B cell (primary cell): ENCODE measurements around the gene KANK3. TPM values are rescaled to one million over a fixed set of nuclear protein-coding genes. Genes with fewer than 3 reads are reported as not detected.
A peak's percentile ranks its signal among the peaks of the same experiment; 100 is the strongest.
"Not testable (repeated sequence)": the region's sequence is repeated elsewhere in the genome, so short reads cannot be mapped to it uniquely, and the experiment has no call there.

Source experiments
- ATAC-seq: fragments of 200-7000 bp; cut with Tn5 transposase; one replicate; pipeline ENCODE4 v1.10.0; 2021; ENCODE audit warnings: low read depth, mild to moderate bottlenecking, moderate number of reproducible peaks, moderate library complexity
- CTCF ChIA-PET: fragments of 350-600 bp; sonication (Branson Sonifier 250); formaldehyde crosslinking; loops from one replicate; lab custom pipeline; 2021; ENCODE audit warnings: antibody characterized with exemption, inconsistent platforms; lab: Charles Lee
- POLR2A ChIA-PET: fragments of 350-600 bp; sonication (Branson Sonifier 250); formaldehyde crosslinking; loops from one replicate; lab custom pipeline; 2021; ENCODE audit warnings: antibody characterized with exemption; lab: Charles Lee
- DNase-seq: peaks from one replicate; pipeline ENCODE4 v3.0.0; 2013
- H2AFZ ChIP-seq: 2 replicates; pipeline ENCODE4 v1.6.1; 2012; ENCODE audit warnings: mild to moderate bottlenecking, low read depth, low read length; ENCODE audit not compliant: insufficient read depth, poor library complexity, severe bottlenecking
- H3K27ac ChIP-seq, 2 donors: 1 replicate in 1 of 2; 2 replicates in 1 of 2; pipeline ENCODE4 v1.5.1; 2012 to 2013; ENCODE audit warnings: low read length in 2 of 2, mild to moderate bottlenecking in 2 of 2, moderate library complexity in 1 of 2
- H3K27me3 ChIP-seq, 4 experiments: fragments of 200-600 bp in 1 of 4; sonication (generic) in 1 of 4; replicated peaks in 1 of 4; 1 replicate in 2 of 4; 2 replicates in 2 of 4; pipeline versions ENCODE4 v1.6.1 to v1.7.0; 2013 to 2016; ENCODE audit warnings: low read length in 3 of 4, mild to moderate bottlenecking in 2 of 4, mixed read lengths in 1 of 4, moderate library complexity in 1 of 4; ENCODE audit not compliant: insufficient read depth in 4 of 4, control insufficient read depth in 3 of 4; ENCODE audit errors: control extremely low read depth in 1 of 4
- H3K36me3 ChIP-seq, 2 experiments: replicated peaks in 1 of 2; 1 replicate in 1 of 2; 2 replicates in 1 of 2; pipeline versions ENCODE4 v1.6.1 to v1.7.1; 2013; ENCODE audit warnings: low read length in 1 of 2; ENCODE audit not compliant: insufficient read depth in 2 of 2, control insufficient read depth in 1 of 2; ENCODE audit errors: control extremely low read depth in 1 of 2, extremely low read depth in 1 of 2
- H3K4me1 ChIP-seq, 2 donors: fragments of 200-600 bp in 1 of 2; sonication (generic) in 1 of 2; 1 replicate in 1 of 2; 2 replicates in 1 of 2; pipeline versions ENCODE4 v1.5.1 to v1.6.1; 2013 to 2017; ENCODE audit warnings: low read length in 2 of 2; ENCODE audit not compliant: control insufficient read depth in 2 of 2, insufficient read depth in 2 of 2
- H3K4me2 ChIP-seq: replicated peaks from 2 replicates; pipeline ENCODE3; 2012; ENCODE audit warnings: mild to moderate bottlenecking, low read depth, low read length; ENCODE audit not compliant: poor library complexity, severe bottlenecking
- H3K4me3 ChIP-seq, 5 experiments: fragments of 200-600 bp in 1 of 5; sonication (generic) in 1 of 5; 1 replicate in 3 of 5; 2 replicates in 2 of 5; pipeline versions ENCODE4 v1.5.1 to v1.7.0; 2011 to 2016; ENCODE audit warnings: low read length in 4 of 5, mild to moderate bottlenecking in 4 of 5, low read depth in 2 of 5, control low read depth in 1 of 5, moderate library complexity in 1 of 5; ENCODE audit not compliant: insufficient read depth in 1 of 5; ENCODE audit errors: control extremely low read depth in 1 of 5, extremely low read depth in 1 of 5
- H3K79me2 ChIP-seq: fragments of 200-600 bp; sonication (generic); one replicate; pipeline ENCODE4 v1.6.0; 2016; ENCODE audit warnings: low read length; ENCODE audit not compliant: control insufficient read depth, insufficient read depth
- H3K9ac ChIP-seq: fragments of 200-600 bp; sonication (generic); 2 replicates; pipeline ENCODE4 v1.6.1; 2017; ENCODE audit warnings: mild to moderate bottlenecking, low read length, moderate library complexity
- H3K9me3 ChIP-seq, 3 donors: one replicate each; pipeline versions ENCODE4 v1.6.1 to v1.7.1; 2013; ENCODE audit warnings: low read length in 2 of 3; ENCODE audit not compliant: control insufficient read depth in 2 of 3, insufficient read depth in 1 of 3; ENCODE audit errors: control extremely low read depth in 1 of 3
- H4K20me1 ChIP-seq: 2 replicates; pipeline ENCODE4 v1.6.0; 2012; ENCODE audit warnings: mild to moderate bottlenecking, low read length; ENCODE audit not compliant: insufficient read depth, control insufficient read depth, poor library complexity, severe bottlenecking
- H3K27ac Mint-ChIP-seq: one replicate; pipeline ENCODE4 v1.8.0; 2021; ENCODE audit warnings: mixed read lengths
- H3K27me3 Mint-ChIP-seq: one replicate; pipeline ENCODE4 v1.8.0; 2021; ENCODE audit warnings: mixed read lengths
- H3K4me1 Mint-ChIP-seq: one replicate; pipeline ENCODE4 v1.8.0; 2021; ENCODE audit warnings: mixed read lengths
- H3K4me3 Mint-ChIP-seq: one replicate; pipeline ENCODE4 v1.8.0; 2021; ENCODE audit warnings: mixed read lengths
- H3K9me3 Mint-ChIP-seq: one replicate; pipeline ENCODE4 v1.8.0; 2022; ENCODE audit warnings: mixed read lengths; ENCODE audit not compliant: insufficient read depth
- CTCF ChIP-seq: fragments of 200-600 bp; IDR thresholded peaks from one replicate; pipeline ENCODE4 v1.8.0; 2022; ENCODE audit warnings: antibody characterized with exemption, mild to moderate bottlenecking
- EZH2 ChIP-seq: IDR thresholded peaks from 2 replicates; pipeline ENCODE4 v1.6.1; 2012; ENCODE audit warnings: borderline replicate concordance, low read depth, mild to moderate bottlenecking, moderate library complexity, low read length; ENCODE audit not compliant: insufficient read depth, poor library complexity, severe bottlenecking
- WGBS: methylation state at CpG from one replicate; pipeline ENCODE4 v1.1.5; 2013; ENCODE audit warnings: missing lambda C conversion rate; ENCODE audit not compliant: insufficient coverage; 5-methylcytosine and 5-hydroxymethylcytosine counted together
- intact Hi-C: fragments of 100-400 bp; cut with micrococcal nuclease; formaldehyde crosslinking; loops from one replicate; pipeline ENCODE4 v1.10.0; 2022
- polyA plus RNA-seq: library from polyadenylated mRNA; depleted of rRNA; stranded (reverse); fragments of >200 nt; gene quantifications from 2 replicates; pipeline ENCODE4 v1.2.3, GENCODE V29; 2012
- total RNA-seq, 2 donors: library from RNA; stranded (reverse); fragments of 120-200 nt in 1 of 2; gene quantifications; 1 replicate in 1 of 2; 2 replicates in 1 of 2; pipeline versions ENCODE4 v1.2.3 to v1.2.4, GENCODE V29; 2013 to 2022

Gene KANK3
- total and polyA plus RNA-seq, 2 donors (not counting 1 experiment from before 2014, with no cell fraction given) = 0.27 to 0.34 TPM

- ChIA-PET POLR2A (no interaction called here), CTCF (interaction anchor here (0.6 kb wide), 1 partner anchor 136 kb away, joined by 4 read pairs; no protein-coding TSS in a partner anchor)
- no peak overlapping the region for H3K9ac ChIP-seq
- Mint-ChIP-seq H3K27me3 (no peaks in the 10 kb centered on the region), H3K4me3 (no peak overlapping the region), H3K9me3 (no peaks in the 10 kb centered on the region), H3K27ac (no peak overlapping the region), H3K4me1 (peaks cover 7% of the 10 kb centered on the region)
- H3K9me3 ChIP-seq = no peaks in the 10 kb centered on the region
- H3K27me3 ChIP-seq = no peaks in the 10 kb centered on the region
- H3K27ac ChIP-seq = no peak overlapping the region
- H3K36me3 ChIP-seq = no peaks in the 10 kb centered on the region
- intact Hi-C loops = loop anchor here (10.0 kb wide), 1 partner anchor 1108 kb away; no protein-coding TSS in a partner anchor
- H3K79me2 ChIP-seq = peaks cover 7% of the 10 kb centered on the region
- WGBS = 90% methylated on average over 6 of the region's 11 CpGs
- no peak overlapping the region for H3K4me3 ChIP-seq
- no peak for DNase-seq
- no peak overlapping the region for H2AFZ ChIP-seq
- H4K20me1 ChIP-seq = no peaks in the 10 kb centered on the region
- TF ChIP-seq CTCF (no peak), EZH2 (no peak)
- H3K4me2 ChIP-seq = no peak overlapping the region
- H3K4me1 ChIP-seq = peaks cover 2 to 4% of the 10 kb centered on the region in 2 donors
- no peak for ATAC-seq
Observed at GRCh38 chr19:8302357-8302691, 40.7 kb downstream of the KANK3 start.

- H3K9ac ChIP-seq, H3K4me1 Mint-ChIP-seq, H3K27ac ChIP-seq, H4K20me1 ChIP-seq, H3K27ac Mint-ChIP-seq, H3K4me3 Mint-ChIP-seq, CTCF ChIA-PET, H2AFZ ChIP-seq, H3K79me2 ChIP-seq, H3K27me3 Mint-ChIP-seq, H3K4me1 ChIP-seq, H3K9me3 ChIP-seq, intact Hi-C loops, DNase-seq, H3K4me3 ChIP-seq, POLR2A ChIA-PET, H3K9me3 Mint-ChIP-seq, H3K27me3 ChIP-seq, H3K4me2 ChIP-seq, H3K36me3 ChIP-seq: not testable (repeated sequence)
- WGBS = no CpG with 5 or more reads among the region's 9 CpGs
- peak; percentile 81 for ATAC-seq
Observed at GRCh38 chr19:8291337-8291736, 51.7 kb downstream of the KANK3 start.

- H3K36me3 ChIP-seq, H3K27me3 Mint-ChIP-seq, H3K27ac Mint-ChIP-seq, H3K4me3 Mint-ChIP-seq, CTCF ChIA-PET, H3K4me2 ChIP-seq, H3K4me1 ChIP-seq, H3K9ac ChIP-seq, H3K9me3 Mint-ChIP-seq, intact Hi-C loops, H3K4me3 ChIP-seq, POLR2A ChIA-PET, DNase-seq, H3K27ac ChIP-seq, H2AFZ ChIP-seq, H4K20me1 ChIP-seq, H3K79me2 ChIP-seq, H3K4me1 Mint-ChIP-seq, H3K9me3 ChIP-seq, H3K27me3 ChIP-seq: not testable (repeated sequence)
- no CpG with 5 or more reads among the region's 9 CpGs for WGBS
- ATAC-seq = peak; percentile 80
Observed at GRCh38 chr19:8276508-8276907, 66.6 kb downstream of the KANK3 start.
